ENCODE measurements around the gene CCL8.

- TF ChIP-seq CTCF (IDR thresholded peaks at IDR 0.05) (no peak), POLR2AphosphoS5 (IDR thresholded peaks at IDR 0.05; ENCODE audit: low read depth, low read length) (no peak), REST (IDR thresholded peaks at IDR 0.05; ENCODE audit: insufficient read depth in 1 of 2, low read depth in 2 of 2, low read length in 1 of 2) (no peak)
Observed at GRCh38 chr17:34370997-34371395, 51.8 kb downstream of the CCL8 start.
